ENCODE data around the gene TMEM132A.

GRCh38 chr11:60913793-60914632, 10.2 kb upstream of the TMEM132A start, which contains the start of gene TMEM109:
- TF ChIP-seq, protein P1, sequence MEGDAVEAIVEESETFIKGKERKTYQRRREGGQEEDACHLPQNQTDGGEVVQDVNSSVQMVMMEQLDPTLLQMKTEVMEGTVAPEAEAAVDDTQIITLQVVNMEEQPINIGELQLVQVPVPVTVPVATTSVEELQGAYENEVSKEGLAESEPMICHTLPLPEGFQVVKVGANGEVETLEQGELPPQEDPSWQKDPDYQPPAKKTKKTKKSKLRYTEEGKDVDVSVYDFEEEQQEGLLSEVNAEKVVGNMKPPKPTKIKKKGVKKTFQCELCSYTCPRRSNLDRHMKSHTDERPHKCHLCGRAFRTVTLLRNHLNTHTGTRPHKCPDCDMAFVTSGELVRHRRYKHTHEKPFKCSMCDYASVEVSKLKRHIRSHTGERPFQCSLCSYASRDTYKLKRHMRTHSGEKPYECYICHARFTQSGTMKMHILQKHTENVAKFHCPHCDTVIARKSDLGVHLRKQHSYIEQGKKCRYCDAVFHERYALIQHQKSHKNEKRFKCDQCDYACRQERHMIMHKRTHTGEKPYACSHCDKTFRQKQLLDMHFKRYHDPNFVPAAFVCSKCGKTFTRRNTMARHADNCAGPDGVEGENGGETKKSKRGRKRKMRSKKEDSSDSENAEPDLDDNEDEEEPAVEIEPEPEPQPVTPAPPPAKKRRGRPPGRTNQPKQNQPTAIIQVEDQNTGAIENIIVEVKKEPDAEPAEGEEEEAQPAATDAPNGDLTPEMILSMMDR (IDR thresholded peaks at IDR 0.05), result no peak
- TF ChIP-seq POLR2A (IDR thresholded peaks at IDR 0.05), result no peak
- no peak for TF ChIP-seq EP300 (IDR thresholded peaks at IDR 0.05)
- TF ChIP-seq POLR2AphosphoS5 (IDR thresholded peaks at IDR 0.05), result peak in 1 of 3 donors; percentile 47

All from suprapubic skin (tissue), 4 donors.